ENCODE results near the gene KIAA0319L.

The KIAA0319L gene

DNA sequence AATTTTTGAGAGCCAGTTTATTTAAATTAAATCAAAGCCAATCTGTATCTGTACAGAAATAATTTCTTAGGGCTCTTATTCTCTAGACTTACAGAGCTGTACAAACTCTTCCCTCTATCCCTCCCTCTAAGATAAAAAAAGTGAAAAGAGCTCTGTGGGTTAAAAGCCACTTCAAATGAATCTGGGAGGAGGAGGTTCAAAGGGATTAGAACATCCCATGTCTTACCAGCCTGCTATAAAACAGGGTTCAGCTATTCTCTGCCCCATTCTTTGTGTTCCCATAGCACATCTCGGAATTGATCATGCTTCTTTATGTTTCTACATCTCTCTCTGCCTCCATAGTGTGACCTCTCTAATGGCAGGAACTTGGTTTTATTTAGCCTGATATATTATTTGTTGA, 19.4 kb downstream of the KIAA0319L start:
- Histone ChIP-seq H3K4me3 (ENCODE audit: low read length) (no peak overlapping the region), H3K4me2 (ENCODE audit: low read length) (no peak overlapping the region), H3K4me1 (ENCODE audit: control insufficient read depth, low read length) (peaks cover 19% of the 10 kb centered on the region), H3K27me3 (ENCODE audit: control insufficient read depth, low read length) (no peaks in the 10 kb centered on the region), H3K36me3 (ENCODE audit: control insufficient read depth, low read length) (peaks cover 33% of the 10 kb centered on the region), H3K27ac (ENCODE audit: low read depth, low read length) (no peak overlapping the region), H3K9me2 (replicated peaks; ENCODE audit: control insufficient read depth, low read length) (no peaks in the 10 kb centered on the region), H4K20me1 (ENCODE audit: control insufficient read depth, insufficient read depth, low read depth, low read length) (no peaks in the 10 kb centered on the region), H3K9me3 (ENCODE audit: control insufficient read depth, insufficient read depth, low read length) (no peaks in the 10 kb centered on the region), H3F3A (ENCODE audit: control insufficient read depth, insufficient read depth) (no peaks in the 10 kb centered on the region; the same call in 1 of the 2 replicates), H3K79me2 (ENCODE audit: control insufficient read depth, low read length) (peaks cover 9% of the 10 kb centered on the region)
- TF ChIP-seq, protein P1, sequence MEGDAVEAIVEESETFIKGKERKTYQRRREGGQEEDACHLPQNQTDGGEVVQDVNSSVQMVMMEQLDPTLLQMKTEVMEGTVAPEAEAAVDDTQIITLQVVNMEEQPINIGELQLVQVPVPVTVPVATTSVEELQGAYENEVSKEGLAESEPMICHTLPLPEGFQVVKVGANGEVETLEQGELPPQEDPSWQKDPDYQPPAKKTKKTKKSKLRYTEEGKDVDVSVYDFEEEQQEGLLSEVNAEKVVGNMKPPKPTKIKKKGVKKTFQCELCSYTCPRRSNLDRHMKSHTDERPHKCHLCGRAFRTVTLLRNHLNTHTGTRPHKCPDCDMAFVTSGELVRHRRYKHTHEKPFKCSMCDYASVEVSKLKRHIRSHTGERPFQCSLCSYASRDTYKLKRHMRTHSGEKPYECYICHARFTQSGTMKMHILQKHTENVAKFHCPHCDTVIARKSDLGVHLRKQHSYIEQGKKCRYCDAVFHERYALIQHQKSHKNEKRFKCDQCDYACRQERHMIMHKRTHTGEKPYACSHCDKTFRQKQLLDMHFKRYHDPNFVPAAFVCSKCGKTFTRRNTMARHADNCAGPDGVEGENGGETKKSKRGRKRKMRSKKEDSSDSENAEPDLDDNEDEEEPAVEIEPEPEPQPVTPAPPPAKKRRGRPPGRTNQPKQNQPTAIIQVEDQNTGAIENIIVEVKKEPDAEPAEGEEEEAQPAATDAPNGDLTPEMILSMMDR (IDR thresholded peaks at IDR 0.05; ENCODE audit: low read depth, low read length, poor library complexity, severe bottlenecking) = no peak
- TF ChIP-seq EZH2phosphoT487 (IDR thresholded peaks at IDR 0.05; ENCODE audit: borderline replicate concordance, low read length) = no peak

DNA sequence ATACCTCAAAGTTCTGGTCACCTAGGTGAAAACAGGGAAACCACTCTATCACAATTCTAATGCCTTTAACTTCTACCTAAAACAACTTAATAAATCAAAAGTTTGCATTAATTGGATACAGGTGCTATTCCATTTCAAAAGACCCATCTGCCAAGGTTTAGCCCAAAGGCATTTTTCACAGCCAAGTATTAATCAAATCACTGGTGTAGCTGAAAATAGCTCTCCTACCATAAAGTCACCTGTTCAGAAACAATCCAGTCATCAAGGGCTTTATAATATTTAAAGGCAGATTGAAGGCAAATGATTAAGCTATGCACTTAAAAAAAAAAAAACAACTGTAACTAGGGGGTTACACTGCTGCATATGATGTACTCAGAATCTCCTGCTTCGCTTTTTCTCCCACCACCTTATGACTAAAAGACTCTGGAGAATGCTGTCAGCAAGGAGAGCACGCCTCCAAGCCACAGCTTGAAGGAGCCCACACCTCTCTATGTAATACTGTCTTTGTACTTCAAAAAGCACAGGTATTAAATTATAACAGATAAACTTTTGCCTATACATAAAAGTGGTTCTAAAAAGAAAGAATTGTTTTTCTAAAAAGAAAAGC, 20.5 kb downstream of the KIAA0319L start:
- Histone ChIP-seq H3K9me2 (replicated peaks; ENCODE audit: control insufficient read depth, low read length) (no peaks in the 10 kb centered on the region), H4K20me1 (ENCODE audit: control insufficient read depth, insufficient read depth, low read depth, low read length) (no peaks in the 10 kb centered on the region), H3F3A (ENCODE audit: control insufficient read depth, insufficient read depth) (no peaks in the 10 kb centered on the region; the same call in 1 of the 2 replicates), H3K27ac (ENCODE audit: low read depth, low read length) (no peak overlapping the region), H3K27me3 (ENCODE audit: control insufficient read depth, low read length) (no peaks in the 10 kb centered on the region), H3K4me2 (ENCODE audit: low read length) (no peak overlapping the region), H3K79me2 (ENCODE audit: control insufficient read depth, low read length) (peaks cover 7% of the 10 kb centered on the region), H3K36me3 (ENCODE audit: control insufficient read depth, low read length) (peaks cover 31% of the 10 kb centered on the region), H3K4me1 (ENCODE audit: control insufficient read depth, low read length) (peaks cover 19% of the 10 kb centered on the region), H3K4me3 (ENCODE audit: low read length) (no peak overlapping the region), H3K9me3 (ENCODE audit: control insufficient read depth, insufficient read depth, low read length) (no peaks in the 10 kb centered on the region)
- no peak for TF ChIP-seq EZH2phosphoT487 (IDR thresholded peaks at IDR 0.05; ENCODE audit: borderline replicate concordance, low read length)
- TF ChIP-seq, protein P1 (IDR thresholded peaks at IDR 0.05; ENCODE audit: low read depth, low read length, poor library complexity, severe bottlenecking) = no peak

DNA sequence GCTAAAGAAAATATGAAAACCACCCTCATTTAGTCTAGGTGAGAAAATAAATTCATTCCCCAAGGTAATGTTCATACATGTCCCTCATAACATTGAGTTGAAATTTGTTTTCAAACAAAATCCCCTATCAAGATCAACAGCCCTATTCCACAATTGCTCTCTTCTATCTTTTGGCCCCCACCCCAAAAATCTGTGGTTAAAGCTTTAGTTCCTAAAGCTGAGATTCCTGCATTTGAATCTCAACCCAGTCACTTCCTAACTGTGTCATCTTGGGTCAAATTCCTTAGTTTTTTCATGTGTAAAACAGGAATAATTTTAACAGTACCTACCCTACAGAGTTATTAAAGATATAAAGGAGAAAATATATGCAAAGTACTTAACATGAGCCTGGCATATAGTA, 22.0 kb downstream of the KIAA0319L start:
- TF ChIP-seq, protein P1 (IDR thresholded peaks at IDR 0.05; ENCODE audit: low read depth, low read length, poor library complexity, severe bottlenecking) = no peak
- no peak for TF ChIP-seq EZH2phosphoT487 (IDR thresholded peaks at IDR 0.05; ENCODE audit: borderline replicate concordance, low read length)
- H3K4me1 ChIP-seq (ENCODE audit: control insufficient read depth, low read length) = peaks cover 18% of the 10 kb centered on the region

More for the DNA sequence above, 22.0 kb downstream of the KIAA0319L start:
- H3F3A ChIP-seq (ENCODE audit: control insufficient read depth, insufficient read depth) = no peaks in the 10 kb centered on the region; the same call in 1 of the 2 replicates
- H3K27ac ChIP-seq (ENCODE audit: low read depth, low read length) = no peak overlapping the region
- H3K36me3 ChIP-seq (ENCODE audit: control insufficient read depth, low read length) = peaks cover 36% of the 10 kb centered on the region
- H3K4me3 ChIP-seq (ENCODE audit: low read length) = no peak overlapping the region
- no peaks in the 10 kb centered on the region for H3K27me3 ChIP-seq (ENCODE audit: control insufficient read depth, low read length)
- no peak overlapping the region for H3K4me2 ChIP-seq (ENCODE audit: low read length)
- H3K9me3 ChIP-seq (ENCODE audit: control insufficient read depth, insufficient read depth, low read length) = peaks cover 6% of the 10 kb centered on the region; the same call in 1 of the 2 replicates
- H3K79me2 ChIP-seq (ENCODE audit: control insufficient read depth, low read length) = peaks cover 5% of the 10 kb centered on the region; the same call in 1 of the 2 replicates
- H3K9me2 ChIP-seq (replicated peaks; ENCODE audit: control insufficient read depth, low read length) = no peaks in the 10 kb centered on the region
- no peaks in the 10 kb centered on the region for H4K20me1 ChIP-seq (ENCODE audit: control insufficient read depth, insufficient read depth, low read depth, low read length)

Measured in DOHH2 (cell line).